Hypothalamus (tissue), 51 donors: ENCODE measurements around the gene TRAPPC5.
"Not testable (repeated sequence)": the region's sequence is repeated elsewhere in the genome, so short reads cannot be mapped to it uniquely, and the experiment has no call there.

Source experiments
- DNase-seq, 51 donors: peaks; one replicate each; lab custom pipeline; 2025; lab: John Stamatoyannopoulos, UW

Gene TRAPPC5

DNA sequence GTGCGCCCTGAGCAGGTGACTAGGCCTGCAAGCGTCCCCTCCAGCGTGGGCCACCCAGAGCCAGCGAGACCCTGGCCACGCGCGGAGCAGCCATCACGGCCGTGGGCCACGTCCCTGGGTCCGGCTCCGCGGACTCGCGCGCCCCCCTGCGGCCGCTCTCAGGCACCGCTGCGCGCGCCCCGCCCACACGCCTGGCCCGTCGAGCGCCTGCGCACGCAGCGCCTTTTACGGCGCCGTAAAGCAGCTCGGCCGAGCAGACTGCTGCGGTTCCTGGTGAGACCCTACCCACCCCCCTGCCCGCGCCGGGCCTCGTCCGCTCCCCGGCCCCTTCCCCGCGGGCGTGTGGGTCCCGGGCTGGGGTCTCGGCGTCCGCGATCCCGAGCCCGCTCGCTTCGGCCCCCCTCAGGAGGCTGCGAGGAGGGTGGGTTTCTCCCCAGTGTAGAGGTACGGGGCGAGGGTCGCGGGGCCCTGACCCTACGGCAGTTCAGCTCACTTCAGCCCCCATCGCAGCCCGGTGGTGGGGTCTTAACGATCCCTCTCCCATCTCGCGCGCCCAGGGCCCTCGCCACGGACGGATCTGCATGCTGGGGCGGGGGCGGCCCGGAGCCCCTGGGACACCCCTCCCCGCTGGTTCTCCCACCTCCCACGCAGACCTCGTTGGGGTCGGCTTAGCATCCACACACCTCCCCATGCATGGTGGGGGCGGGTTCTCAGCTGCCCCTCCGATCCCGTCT is at the start of gene TRAPPC5:
Gene TRAPPC5, plus strand, starts transcription at position 228 of the 734 bp plus-strand sequence. CDS start 1,421 bp downstream, outside the sequence.
- DNase-seq = peak; percentile 12 to 93 (median 74)

DNA sequence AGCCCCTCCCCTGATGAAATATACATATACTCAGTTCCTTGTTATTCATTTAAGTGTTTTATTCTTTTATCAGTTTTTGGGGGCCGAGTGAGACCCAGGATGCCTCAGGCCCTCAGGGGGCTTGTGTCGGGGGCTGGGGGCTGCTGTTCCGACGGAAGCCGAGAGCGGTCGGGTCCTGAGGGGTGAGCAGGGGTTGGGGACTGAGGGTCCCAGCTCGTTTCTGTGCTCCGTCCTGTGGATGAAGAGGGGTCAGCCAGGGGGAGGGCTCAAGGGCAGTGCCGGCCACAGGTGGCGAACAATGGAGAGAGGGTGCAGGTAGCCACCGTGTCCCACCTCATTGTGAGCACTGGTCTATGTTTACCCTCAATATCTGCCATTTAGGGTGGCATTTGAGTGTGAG is 49.1 kb upstream of the TRAPPC5 start:
- DNase-seq = no peak

DNA sequence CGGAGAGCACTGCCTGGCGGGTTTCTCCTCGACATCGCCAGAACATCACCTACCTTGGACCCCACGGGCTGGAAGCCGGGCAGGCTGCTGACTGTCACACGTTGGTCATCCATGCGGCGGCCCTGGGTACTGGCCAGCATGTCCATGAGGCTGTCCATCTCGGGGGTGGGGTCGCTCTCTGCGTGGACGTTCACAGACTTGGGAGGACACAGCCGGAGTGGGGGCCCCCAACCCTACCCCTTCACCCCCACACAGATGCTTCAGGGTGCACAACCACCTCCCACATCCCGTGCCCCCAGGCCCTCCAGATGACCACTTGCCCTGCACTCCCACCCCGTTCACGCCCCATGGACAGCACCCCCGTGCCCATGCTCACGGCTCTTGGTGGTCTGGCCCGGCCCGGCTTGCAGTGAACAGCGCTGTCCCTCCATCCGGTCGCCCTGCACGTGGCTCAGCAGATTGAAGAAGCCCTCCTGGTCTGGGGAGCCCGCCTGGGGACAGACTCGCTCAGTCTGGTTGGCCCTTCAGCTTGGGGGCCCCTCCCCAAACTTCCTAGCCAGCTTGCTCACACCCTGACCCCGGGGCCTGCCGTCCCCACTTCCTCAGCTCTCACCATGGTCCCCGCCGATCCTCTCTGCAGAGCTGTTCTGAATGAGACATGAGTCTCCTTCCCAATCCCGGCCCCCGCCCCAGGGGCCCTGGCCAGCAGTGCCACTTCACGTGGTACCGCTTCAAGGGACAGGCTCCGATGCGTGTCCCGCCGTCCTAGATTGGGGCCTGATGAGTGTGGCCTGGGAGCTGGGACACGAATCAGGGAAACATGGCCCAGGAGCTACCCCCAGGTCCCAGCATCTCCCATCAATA is 48.1 kb upstream of the TRAPPC5 start:
- DNase-seq = no peak

DNA sequence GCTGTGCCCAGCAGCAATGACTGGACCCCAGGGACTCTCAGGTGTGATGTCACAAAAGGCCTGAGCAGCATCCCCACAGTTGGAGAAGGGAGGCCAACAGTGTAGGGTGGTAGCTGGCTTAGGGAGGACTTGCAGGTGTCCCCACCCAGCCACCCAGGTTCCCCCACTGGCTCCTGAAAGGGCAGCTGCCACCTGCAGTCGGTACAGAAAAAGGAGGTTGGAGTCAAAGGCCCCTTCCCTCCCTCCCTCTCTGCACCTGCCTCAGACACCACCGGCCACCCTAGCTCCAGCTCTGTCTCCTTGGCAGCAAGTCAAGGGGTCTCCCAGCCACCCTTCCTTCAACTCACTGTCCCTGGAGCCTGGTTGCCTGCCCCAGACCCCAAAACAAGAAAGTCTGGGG is 46.9 kb upstream of the TRAPPC5 start, which contains the start of gene PCP2:
Gene PCP2, minus strand, starts transcription at position 22 of the 400 bp plus-strand sequence. CDS start 262 bp downstream, outside the sequence.
- DNase-seq = no peak

DNA sequence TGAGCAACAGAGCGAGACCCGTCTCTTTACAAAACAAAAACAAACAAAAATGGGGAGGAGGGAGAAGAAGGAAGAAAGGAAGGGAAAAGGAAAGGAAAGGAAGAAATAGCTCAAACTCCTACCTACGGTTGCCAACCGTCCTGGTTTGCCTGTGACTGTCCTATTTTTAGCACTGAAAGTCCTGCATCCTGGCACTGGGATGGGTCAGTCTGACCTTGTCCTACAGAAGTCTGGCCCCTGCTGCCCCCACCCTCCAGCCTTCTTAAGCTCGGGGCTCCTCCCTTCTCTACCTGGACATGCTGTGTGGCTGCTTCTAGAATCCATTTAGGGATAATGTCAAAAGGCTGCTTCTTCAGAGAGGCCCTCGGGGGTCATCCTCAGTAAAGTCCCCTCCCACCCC is 45.0 kb upstream of the TRAPPC5 start:
- DNase-seq = no peak

DNA sequence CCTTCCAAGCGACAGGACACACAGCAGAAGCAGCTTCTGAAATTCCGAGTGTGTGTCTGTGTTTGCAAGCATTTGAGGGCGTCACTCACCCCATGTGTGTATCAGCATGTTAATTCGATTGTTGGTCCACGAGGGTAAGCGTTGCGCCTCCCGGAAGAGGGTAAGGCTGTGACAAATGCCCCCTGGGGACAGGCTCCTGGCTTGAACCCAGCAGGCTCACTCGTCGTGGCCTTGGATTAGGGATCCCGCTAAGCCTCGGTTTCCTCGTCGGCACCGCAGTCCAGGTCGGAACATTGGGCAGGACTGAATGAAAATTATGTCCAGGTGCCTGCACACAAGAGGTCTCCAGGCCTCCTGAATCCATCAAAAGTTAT is 44.3 kb upstream of the TRAPPC5 start:
- no peak for DNase-seq

DNA sequence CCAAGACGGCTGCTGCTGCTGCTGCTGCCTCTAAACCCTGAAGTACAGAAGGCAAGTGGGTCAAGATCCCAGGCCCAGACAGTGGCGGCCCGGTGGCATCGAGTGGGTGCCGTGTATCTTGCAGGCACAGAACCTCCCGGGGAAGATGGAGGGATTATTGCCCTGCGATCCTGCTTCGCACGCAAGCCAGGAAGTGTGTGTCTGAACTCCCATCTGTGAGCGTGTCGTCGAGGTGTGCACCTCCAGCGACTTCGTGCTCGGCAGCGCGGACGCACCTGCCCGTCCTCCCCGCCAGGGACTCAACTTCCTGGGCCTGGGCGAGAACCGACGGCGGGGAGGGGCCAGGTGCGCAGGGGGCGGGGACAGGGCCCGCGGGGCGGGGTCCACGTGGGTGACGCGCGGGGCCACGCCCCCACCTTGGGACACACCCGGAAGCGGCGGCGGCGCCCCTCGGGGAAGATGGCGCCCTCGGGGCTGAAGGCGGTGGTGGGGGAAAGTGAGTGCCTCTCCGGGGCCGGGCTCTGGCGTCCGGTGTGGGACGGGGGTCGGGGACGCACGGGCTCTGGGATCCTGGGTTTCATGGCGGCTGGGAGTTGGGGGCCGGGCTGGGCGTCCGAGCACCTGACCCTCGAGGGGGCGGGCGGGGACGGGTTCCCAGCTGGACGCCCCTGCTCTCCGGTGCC is 43.8 kb upstream of the TRAPPC5 start, which contains the start of gene STXBP2:
Gene STXBP2, plus strand, starts transcription at position 420 of the 683 bp plus-strand sequence. Its CDS starts 40 bp downstream, at position 460.
- DNase-seq = peak in 8 of 51 donors; percentile 4 to 38 (median 10)

DNA sequence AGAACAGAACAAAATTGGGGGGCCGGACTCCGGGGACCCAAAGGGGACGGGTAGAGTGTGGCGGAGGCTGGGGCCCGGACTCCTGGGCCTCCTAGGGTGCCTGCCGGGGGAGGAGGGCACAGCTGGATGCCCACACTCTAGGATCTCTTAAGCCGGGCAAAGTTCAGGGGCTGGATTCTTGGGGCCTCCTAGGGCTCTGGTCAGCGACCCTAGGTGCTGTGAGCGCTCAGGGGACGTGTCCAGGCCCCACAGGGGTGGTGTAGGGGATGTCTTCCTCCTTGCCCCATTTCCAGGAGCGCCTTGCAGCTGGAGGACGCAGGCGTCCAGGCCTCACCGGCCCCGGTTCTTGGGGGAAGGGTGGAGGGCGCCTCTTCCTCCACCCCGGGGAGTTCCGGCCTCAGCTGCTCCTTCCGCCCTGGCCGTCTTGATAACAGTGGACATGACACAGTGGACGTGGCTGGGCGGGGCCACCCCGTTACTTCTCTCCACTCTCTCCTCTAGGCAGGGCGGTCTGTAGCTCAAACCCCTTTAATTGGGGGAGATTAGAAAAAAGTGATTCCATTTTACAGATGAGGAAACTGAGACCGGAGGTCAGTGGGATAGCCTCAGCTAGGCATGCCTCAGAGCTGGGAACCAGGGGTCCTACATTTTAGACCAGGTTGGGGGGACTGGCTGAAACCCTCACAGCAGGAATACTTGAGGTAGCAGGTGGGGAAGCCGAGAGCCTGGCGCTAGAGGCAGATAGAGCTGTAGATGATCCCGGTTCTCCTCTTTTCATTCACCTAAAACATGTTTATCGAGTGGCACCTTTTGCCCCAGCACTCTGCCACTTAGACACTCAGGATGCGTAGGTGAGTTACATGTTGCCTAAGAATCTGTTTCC is 43.0 kb upstream of the TRAPPC5 start:
- DNase-seq = peak in 3 of 51 donors; percentile 9 to 17 (median 11)

DNA sequence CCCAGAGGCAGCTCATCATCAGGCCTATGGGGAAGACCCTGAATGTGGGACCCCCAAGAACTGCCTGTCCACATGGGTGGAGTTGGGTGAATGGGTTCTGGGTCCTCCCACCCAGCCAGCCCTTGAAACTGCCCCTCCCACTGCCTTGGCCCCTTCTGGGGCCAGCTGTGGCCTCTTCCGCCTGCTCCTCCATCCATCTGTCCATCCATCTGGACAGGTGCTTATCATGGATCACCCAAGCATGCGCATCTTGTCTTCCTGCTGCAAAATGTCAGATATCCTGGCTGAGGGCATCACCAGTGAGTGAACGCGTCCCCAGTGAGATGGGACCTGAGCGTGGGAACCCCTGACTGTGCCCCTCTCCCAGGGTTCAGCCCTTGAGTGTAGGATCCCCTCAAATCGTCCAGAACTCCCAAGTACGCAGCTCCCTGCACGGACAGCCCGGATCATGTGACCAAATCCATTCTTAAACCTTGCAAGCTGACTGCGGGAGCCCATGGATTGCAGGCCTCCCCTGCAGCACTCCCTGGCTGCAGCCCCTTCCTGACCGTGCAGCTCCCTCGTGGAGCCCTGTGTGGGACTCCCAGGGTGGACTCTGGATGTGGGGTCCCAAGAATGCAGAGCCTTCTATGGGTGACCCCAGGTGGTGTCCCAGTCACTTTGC is 41.7 kb upstream of the TRAPPC5 start:
- DNase-seq = no peak

DNA sequence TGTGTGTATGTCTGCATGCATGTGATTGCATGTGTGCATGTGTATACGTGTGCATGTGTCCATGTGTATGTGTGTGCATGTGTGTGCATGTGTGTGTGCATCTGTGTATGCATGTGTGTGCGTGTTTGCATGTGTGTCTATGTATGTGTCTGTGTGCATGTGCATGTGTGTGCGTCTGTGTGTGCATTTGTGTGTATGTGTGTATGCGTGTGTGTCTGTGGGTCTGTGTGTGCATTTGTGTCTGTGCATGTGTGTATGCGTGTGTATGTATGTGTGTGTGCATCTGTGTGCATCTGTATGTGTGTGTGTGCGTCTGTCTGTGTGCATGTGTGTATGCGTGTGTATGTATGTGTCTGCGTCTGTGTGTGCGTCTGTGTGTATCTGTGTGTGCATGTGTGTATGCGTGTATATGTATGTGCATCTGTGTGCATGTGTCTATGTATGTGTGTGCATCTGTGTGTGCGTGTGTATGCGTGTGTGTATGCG is 40.7 kb upstream of the TRAPPC5 start:
- no peak for DNase-seq

DNA sequence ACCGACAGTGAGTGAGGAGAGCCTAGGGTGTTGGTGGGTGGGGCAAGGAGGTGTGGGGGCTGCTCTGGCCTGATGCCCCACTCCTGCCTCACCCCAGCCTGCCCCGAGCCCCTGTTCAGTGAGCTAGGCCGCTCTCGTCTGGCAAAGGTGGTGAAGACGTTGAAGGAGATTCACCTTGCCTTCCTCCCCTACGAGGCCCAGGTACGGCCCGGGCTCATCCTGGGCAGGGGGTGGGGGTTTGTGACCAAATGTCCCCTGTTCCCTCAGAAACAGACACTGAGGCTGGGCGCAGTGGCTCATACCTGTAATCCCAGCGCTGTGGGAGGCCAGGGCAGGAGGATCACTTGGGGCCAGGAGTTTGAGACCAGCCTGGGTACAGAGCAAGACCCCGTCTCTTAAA is 39.8 kb upstream of the TRAPPC5 start:
- no peak for DNase-seq

DNA sequence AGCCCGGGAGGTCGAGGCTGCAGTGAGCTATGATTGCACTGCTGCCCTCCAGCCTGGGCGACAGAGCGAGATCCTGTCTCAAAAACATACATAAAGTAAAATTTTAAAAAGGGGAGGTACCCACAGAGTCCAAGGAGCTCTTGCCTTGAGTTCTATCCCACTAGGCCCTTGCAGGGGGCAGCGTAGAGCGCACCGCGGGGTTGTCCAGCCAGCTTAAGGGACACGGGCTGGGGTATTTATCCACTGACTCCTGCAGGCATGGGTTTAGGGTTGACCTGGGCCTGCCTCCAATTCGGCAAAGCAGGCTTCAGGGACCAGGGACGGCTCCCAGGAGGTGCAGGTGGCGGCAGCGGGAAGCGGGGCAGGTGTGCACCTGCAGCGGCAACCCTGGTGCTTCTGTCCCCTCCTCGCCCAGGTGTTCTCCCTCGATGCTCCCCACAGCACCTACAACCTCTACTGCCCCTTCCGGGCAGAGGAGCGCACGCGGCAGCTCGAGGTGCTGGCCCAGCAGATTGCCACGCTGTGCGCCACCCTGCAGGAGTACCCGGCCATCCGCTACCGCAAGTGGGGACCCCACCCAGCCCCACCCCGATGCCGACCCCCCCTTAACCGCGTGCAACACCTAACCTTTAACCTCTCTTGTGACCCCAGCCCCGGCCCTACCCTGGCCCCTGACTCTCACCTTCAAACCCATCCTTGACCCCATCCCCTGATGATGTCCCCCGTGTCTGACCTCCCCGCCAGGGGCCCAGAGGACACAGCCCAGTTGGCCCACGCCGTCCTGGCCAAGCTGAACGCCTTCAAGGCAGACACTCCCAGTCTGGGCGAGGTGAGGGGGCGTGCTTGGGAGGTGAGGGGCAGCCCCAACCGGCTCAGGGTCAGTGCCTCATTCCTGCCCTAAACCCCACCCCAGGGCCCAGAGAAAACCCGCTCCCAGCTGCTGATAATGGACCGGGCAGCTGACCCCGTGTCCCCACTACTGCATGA is 39.0 kb upstream of the TRAPPC5 start:
- no peak for DNase-seq

DNA sequence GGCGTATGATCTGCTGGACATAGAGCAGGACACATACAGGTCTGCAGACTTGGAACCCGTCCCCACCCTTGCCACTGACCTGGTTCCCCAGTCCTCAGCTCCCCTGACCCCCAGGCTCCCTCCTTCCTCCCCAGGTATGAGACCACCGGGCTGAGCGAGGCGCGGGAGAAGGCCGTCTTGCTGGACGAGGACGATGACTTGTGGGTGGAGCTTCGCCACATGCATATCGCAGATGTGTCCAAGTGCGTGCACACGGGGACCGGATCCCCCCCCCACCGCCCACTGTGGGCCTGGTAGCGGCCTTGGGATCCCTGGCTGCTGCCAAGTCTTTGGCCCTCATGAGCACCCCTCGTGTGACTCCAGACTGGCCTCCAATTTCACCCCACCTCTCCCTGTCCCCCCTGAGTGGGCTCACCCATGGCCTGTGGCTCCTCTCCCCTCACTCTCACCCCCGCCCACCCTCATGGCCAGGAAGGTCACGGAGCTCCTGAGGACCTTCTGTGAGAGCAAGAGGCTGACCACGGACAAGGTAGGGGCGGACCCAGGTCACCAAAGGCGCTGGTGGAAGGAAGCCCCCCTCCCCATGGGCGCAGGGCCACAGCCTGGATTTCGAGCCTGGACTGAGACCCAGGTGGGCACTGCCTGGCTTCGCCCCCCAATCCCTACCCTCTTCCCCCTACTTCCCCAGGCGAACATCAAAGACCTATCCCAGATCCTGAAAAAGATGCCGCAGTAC is 38.2 kb upstream of the TRAPPC5 start:
- DNase-seq = no peak

DNA sequence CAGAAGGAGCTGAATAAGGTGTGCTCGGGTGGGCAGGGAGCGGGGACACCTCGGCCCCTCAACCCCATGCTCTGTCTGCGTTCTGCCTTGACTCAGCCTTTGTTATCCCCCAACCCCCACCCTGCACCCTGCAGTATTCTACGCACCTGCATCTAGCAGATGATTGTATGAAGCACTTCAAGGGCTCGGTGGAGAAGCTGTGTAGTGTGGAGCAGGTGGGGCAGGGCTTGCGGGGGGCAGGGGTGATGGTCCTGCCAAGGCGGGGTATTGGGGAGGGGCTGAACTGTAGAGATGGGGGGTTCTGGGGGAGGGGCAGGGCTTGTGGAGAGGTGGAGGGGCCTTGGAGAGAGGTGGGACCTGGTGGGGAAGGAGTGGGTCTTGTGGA is 37.6 kb upstream of the TRAPPC5 start:
- no peak for DNase-seq

DNA sequence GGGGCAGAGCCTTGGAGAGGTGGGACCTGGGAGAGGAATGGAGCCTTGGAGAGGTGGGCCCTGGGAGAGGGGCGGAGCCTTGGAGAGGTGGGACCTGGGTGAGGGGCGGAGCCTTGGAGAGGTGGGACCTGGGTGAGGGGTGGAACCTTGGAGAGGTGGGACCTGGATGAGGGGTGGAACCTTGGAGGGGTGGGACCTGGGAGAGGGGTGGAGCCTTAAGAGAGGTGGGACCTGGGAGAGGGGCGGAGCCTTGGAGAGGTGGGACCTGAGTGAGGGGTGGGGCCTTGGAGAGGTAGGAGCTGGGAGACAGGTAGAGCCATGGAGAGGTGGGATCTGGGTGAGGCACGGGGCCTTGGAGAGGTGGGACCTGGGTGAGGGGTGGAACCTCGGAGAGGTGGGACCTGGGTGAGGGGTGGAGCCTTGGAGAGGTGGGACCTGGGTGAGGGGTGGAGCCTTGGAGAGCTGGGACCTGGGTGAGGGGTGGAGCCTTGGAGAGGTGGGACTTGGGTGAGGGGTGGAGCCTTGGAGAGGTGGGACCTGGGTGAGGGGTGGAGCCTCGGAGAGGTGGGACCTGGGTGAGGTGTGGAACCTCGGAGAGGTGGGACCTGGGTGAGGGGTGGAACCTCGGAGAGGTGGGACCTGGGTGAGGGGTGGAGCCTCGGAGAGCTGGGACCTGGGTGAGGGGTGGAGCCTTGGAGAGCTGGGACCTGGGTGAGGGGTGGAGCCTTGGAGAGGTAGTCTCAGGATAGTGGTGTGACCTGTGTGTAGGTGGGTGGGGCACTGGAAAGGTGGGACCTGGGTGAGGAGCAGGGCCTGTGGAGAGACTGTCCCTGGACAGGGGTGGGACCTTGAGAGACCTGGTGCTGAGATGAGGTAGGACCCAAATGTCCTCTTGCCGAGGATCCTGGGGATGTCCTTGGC is 36.7 kb upstream of the TRAPPC5 start:
- not testable (repeated sequence) for DNase-seq

DNA sequence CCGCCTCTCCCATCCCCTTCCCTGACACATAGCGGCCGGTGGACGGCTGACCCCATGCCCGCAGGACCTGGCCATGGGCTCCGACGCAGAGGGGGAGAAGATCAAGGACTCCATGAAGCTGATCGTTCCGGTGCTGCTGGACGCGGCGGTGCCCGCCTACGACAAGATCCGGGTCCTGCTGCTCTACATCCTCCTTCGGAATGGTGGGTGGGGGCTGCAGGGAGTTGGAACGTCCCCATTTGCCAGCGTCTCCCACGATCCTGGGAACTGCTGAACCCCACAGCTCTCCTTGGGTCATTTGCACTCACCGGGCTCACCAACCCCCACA is 36.1 kb upstream of the TRAPPC5 start:
- no peak for DNase-seq
